Esophagus squamous epithelium (tissue), 4 donors: ENCODE data around the gene BICRAL. TPM values are rescaled to one million over a fixed set of nuclear protein-coding genes. Genes with fewer than 3 reads are reported as not detected.

Source experiments
- total RNA-seq, 4 donors: library from RNA; depleted of rRNA; stranded (reverse); fragments of >200 nt; gene quantifications; one replicate each; pipeline ENCODE4 v1.1.0, GENCODE V29; 2016

Gene BICRAL
- total RNA-seq, 4 donors from 2014 or later, result 5.8 to 13.9 (median 8.9) TPM

Other genes starting within 250 kb of the BICRAL start
- 10 to 100 TPM; 14.0 to 25.9 (median 20.4) TPM for gene UBR2, start 218.0 kb upstream of the BICRAL start, total RNA-seq
- gene PRPH2, start 59.5 kb upstream of the BICRAL start, total RNA-seq, result 1 to 10 TPM in 1 of 4 donors, under 1 TPM in 1, not detected in 2; 0.94 to 1.3 TPM
- gene TBCC, start 35.9 kb upstream of the BICRAL start, total RNA-seq, result 10 to 100 TPM; 16.2 to 32.9 (median 24.8) TPM
- 100 to 1,000 TPM in 1 of 4 donors, 10 to 100 TPM in 3; 67.4 to 122 (median 92.2) TPM for gene RPL7L1, start 97.6 kb downstream of the BICRAL start, total RNA-seq
- not detected for gene PTCRA, start 134.0 kb downstream of the BICRAL start, total RNA-seq
- 10 to 100 TPM; 10.3 to 24.6 (median 17.7) TPM for gene CNPY3, start 147.4 kb downstream of the BICRAL start, total RNA-seq
- gene GNMT, start 178.7 kb downstream of the BICRAL start, total RNA-seq, result under 1 TPM in 1 of 4 donors, not detected in 3; 0.76 TPM
- 10 to 100 TPM; 11.3 to 21.2 (median 17.1) TPM for gene PEX6, start 197.1 kb downstream of the BICRAL start, total RNA-seq
- 10 to 100 TPM; 15.6 to 35.9 (median 27.4) TPM for gene PPP2R5D, start 202.5 kb downstream of the BICRAL start, total RNA-seq
- 10 to 100 TPM; 28.9 to 56.6 (median 49.1) TPM for gene MEA1, start 231.9 kb downstream of the BICRAL start, total RNA-seq
- gene KLHDC3, start 232.2 kb downstream of the BICRAL start, total RNA-seq, result 10 to 100 TPM; 35.7 to 62.9 (median 48.5) TPM
- gene RRP36, start 239.6 kb downstream of the BICRAL start, total RNA-seq, result 10 to 100 TPM; 52.5 to 66.4 (median 65.4) TPM